Ascending aorta (tissue), 2 donors: ENCODE data around the gene MT1M. TPM values are rescaled to one million over a fixed set of nuclear protein-coding genes. Genes with fewer than 3 reads are reported as not detected.
"Not testable (repeated sequence)": the region's sequence is repeated elsewhere in the genome, so short reads cannot be mapped to it uniquely, and the experiment has no call there.

Experiments used
- DNase-seq, 2 donors: peaks; one replicate each; pipeline ENCODE4 v3.0.0-alpha.2; 2019; ENCODE audit warnings: low spot score in 2 of 2
- H3K27ac ChIP-seq, 2 donors: fragments of 200-600 bp; sonication (generic); one replicate each; pipeline ENCODE4 v1.5.1; 2016 to 2017; ENCODE audit warnings: mild to moderate bottlenecking in 1 of 2
- H3K27me3 ChIP-seq: fragments of 200-600 bp; sonication (generic); one replicate; pipeline ENCODE4 v1.5.1; 2017
- H3K36me3 ChIP-seq, 2 donors: fragments of 200-600 bp; sonication (generic); one replicate each; pipeline ENCODE4 v1.5.1; 2016
- H3K4me1 ChIP-seq, 2 donors: fragments of 200-600 bp; sonication (generic); one replicate each; pipeline ENCODE4 v1.5.1; 2016 to 2017; ENCODE audit warnings: mild to moderate bottlenecking in 1 of 2
- H3K4me3 ChIP-seq, 2 donors: fragments of 200-600 bp; sonication (generic); one replicate each; pipeline ENCODE4 v1.5.1; 2016 to 2017; ENCODE audit warnings: mild to moderate bottlenecking in 1 of 2
- H3K9me3 ChIP-seq, 2 donors: fragments of 200-600 bp; sonication (generic); one replicate each; pipeline ENCODE4 v1.5.1; 2016
- CTCF ChIP-seq, 3 experiments: fragments of 200-600 bp in 2 of 3; fragments of 450-650 bp in 1 of 3; sonication (generic) in 2 of 3; IDR thresholded peaks; one replicate each; pipeline ENCODE4 v1.5.1; 2016 to 2019; ENCODE audit warnings: antibody characterized with exemption in 3 of 3, mild to moderate bottlenecking in 1 of 3, moderate library complexity in 1 of 3
- intact Hi-C: fragments of 100-400 bp; cut with DNase I; formaldehyde crosslinking; loops from one replicate; pipeline ENCODE4 v1.15.1; 2023
- total RNA-seq: library from RNA; depleted of rRNA; stranded (reverse); fragments of >200 nt; gene quantifications from one replicate; pipeline ENCODE4 v1.1.0, GENCODE V29; 2016

The MT1M gene
- total RNA-seq, 1 donor from 2014 or later = 105 TPM

GRCh38 chr16:56657555-56658326 lies 25.3 kb downstream of the MT1M start, which contains the start of gene MT1F:
Gene MT1F, plus strand, starts transcription at chr16:56657959. Its CDS starts 100 bp downstream, at chr16:56658059.
- H3K36me3 ChIP-seq = no peaks in the 10 kb centered on the region
- intact Hi-C loops = no loop called here
- no peak for TF ChIP-seq CTCF (IDR thresholded peaks at IDR 0.05)
- H3K4me1 ChIP-seq = peaks cover 6 to 13% of the 10 kb centered on the region in 2 donors
- H3K27me3 ChIP-seq = peaks cover 2% of the 10 kb centered on the region
- no peaks in the 10 kb centered on the region for H3K9me3 ChIP-seq
- H3K27ac ChIP-seq = peak within 1 kb of the TSS; percentile 22 to 37
- DNase-seq = peak; percentile 49 to 89
- peak within 1 kb of the TSS; percentile 51 to 76 for H3K4me3 ChIP-seq

GRCh38 chr16:56658327-56658875 lies 25.9 kb downstream of the MT1M start:
- no peak for DNase-seq
- peaks cover 6 to 16% of the 10 kb centered on the region in 2 donors for H3K4me1 ChIP-seq
- no peak overlapping the region for H3K27ac ChIP-seq
- no peaks in the 10 kb centered on the region for H3K36me3 ChIP-seq
- TF ChIP-seq CTCF (IDR thresholded peaks at IDR 0.05) = no peak
- H3K9me3 ChIP-seq = no peaks in the 10 kb centered on the region
- intact Hi-C loops = no loop called here
- H3K4me3 ChIP-seq = peak overlapping the region; percentile 51 to 76
- peaks cover 8% of the 10 kb centered on the region for H3K27me3 ChIP-seq

- TF ChIP-seq CTCF (IDR thresholded peaks at IDR 0.05) = no peak
- intact Hi-C loops = no loop called here
- no peaks in the 10 kb centered on the region for H3K9me3 ChIP-seq
- no peaks in the 10 kb centered on the region for H3K36me3 ChIP-seq
- H3K4me1 ChIP-seq = peaks cover 5 to 11% of the 10 kb centered on the region in 2 donors
- H3K4me3 ChIP-seq = peak overlapping the region in 1 of 2 donors; percentile 31
- H3K27me3 ChIP-seq = peaks cover 8% of the 10 kb centered on the region
- DNase-seq = no peak
- no peak overlapping the region for H3K27ac ChIP-seq
These were observed 30.2 kb downstream of the MT1M start for GRCh38 chr16:56662357-56663354.

DNA sequence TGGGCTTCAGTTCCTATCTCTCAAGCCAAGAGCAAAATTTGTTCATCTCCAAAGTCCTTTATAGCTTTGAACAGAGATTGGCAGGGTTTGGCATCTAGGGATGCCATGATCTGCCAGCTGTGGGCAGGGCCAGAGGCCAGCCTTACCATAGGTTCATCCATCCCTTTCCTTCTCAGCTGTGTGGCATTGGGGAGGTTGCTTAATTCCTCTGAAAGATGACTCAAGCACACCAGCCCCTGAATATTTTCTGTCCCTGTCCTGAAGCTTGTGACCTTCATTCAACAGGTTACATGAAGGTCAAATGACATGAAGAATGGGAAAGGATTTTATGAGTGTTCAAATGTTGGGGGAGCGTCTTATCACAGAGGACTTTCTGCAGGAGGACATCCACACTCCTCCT lies 32.0 kb downstream of the MT1M start:
- peaks cover 8% of the 10 kb centered on the region for H3K27me3 ChIP-seq
- H3K36me3 ChIP-seq = no peaks in the 10 kb centered on the region
- no peak for DNase-seq
- no peak overlapping the region for H3K4me3 ChIP-seq
- H3K9me3 ChIP-seq = no peaks in the 10 kb centered on the region
- H3K27ac ChIP-seq = no peak overlapping the region
- intact Hi-C loops = no loop called here
- no peak for TF ChIP-seq CTCF (IDR thresholded peaks at IDR 0.05)
- H3K4me1 ChIP-seq = peaks cover 0 to 9% of the 10 kb centered on the region in 2 donors

- intact Hi-C loops, H3K27ac ChIP-seq, DNase-seq, H3K36me3 ChIP-seq, H3K9me3 ChIP-seq, H3K27me3 ChIP-seq, H3K4me3 ChIP-seq: not testable (repeated sequence)
- peaks cover 0 to 10% of the 10 kb centered on the region in 2 donors for H3K4me1 ChIP-seq
These were observed 33.1 kb downstream of the MT1M start for GRCh38 chr16:56665286-56666261.
